Stimulated activated CD4-positive, alpha-beta T cell treated with anti-CD3 and anti-CD28 coated beads, Interleukin-1b, Interleukin-23, amount 100 ng/mL, for 4 hours (primary cell): ENCODE results near the gene PARP14.
"Not testable (repeated sequence)": the region's sequence is repeated elsewhere in the genome, so short reads cannot be mapped to it uniquely, and the experiment has no call there.

ENCODE experiments used
- DNase-seq, 2 donors: peaks; one replicate each; pipeline ENCODE4 v3.0.0-alpha.2; 2020; ENCODE audit warnings: low read depth in 2 of 2

Gene PARP14

GRCh38 chr3:122677216-122677615 is 3.4 kb upstream of the PARP14 start:
- DNase-seq, result no peak

- no peak for DNase-seq
Measured at GRCh38 chr3:122678506-122678905, 2.1 kb upstream of the PARP14 start.

- peak; percentile 63 to 74 for DNase-seq
Measured at GRCh38 chr3:122679085-122679881, 1.4 kb upstream of the PARP14 start.

- no peak for DNase-seq
Measured at GRCh38 chr3:122679882-122680474, 661 bp upstream of the PARP14 start.

GRCh38 chr3:122681284-122681973 is 790 bp downstream of the PARP14 start:
- no peak for DNase-seq

- DNase-seq, result no peak
Measured at GRCh38 chr3:122681974-122682409, 1.4 kb downstream of the PARP14 start.

- DNase-seq, result not testable (repeated sequence)
Measured at GRCh38 chr3:122682778-122683411, 2.3 kb downstream of the PARP14 start.

GRCh38 chr3:122687298-122687697 is 6.7 kb downstream of the PARP14 start:
- DNase-seq, result no peak

GRCh38 chr3:122688996-122689395 is 8.4 kb downstream of the PARP14 start:
- no peak for DNase-seq

- DNase-seq, result no peak
Measured at GRCh38 chr3:122689587-122689986, 8.9 kb downstream of the PARP14 start.

- DNase-seq, result no peak
Measured at GRCh38 chr3:122690096-122690495, 9.5 kb downstream of the PARP14 start.

GRCh38 chr3:122691195-122691594 is 10.6 kb downstream of the PARP14 start:
- DNase-seq, result no peak

GRCh38 chr3:122692674-122693073 is 12.0 kb downstream of the PARP14 start:
- DNase-seq, result no peak

GRCh38 chr3:122694966-122695365 is 14.3 kb downstream of the PARP14 start:
- DNase-seq, result no peak

GRCh38 chr3:122695927-122696561 is 15.4 kb downstream of the PARP14 start:
- DNase-seq, result no peak

- no peak for DNase-seq
Measured at GRCh38 chr3:122697952-122698620, 17.4 kb downstream of the PARP14 start.

- no peak for DNase-seq
Measured at GRCh38 chr3:122700193-122700592, 19.6 kb downstream of the PARP14 start.

- DNase-seq, result no peak
Measured at GRCh38 chr3:122705379-122705778, 24.7 kb downstream of the PARP14 start.

GRCh38 chr3:122710616-122711251 is 30.1 kb downstream of the PARP14 start:
- DNase-seq, result not testable (repeated sequence)

- DNase-seq, result no peak
Measured at GRCh38 chr3:122714273-122714672, 33.6 kb downstream of the PARP14 start.

GRCh38 chr3:122716667-122717066 is 36.0 kb downstream of the PARP14 start:
- no peak for DNase-seq
